Stimulated activated CD8-positive, alpha-beta memory T cell treated with anti-CD3 and anti-CD28 coated beads, Interleukin-4, amount 100 ng/mL, for 24 hours (primary cell): ENCODE results near the gene MACF1.
"Not testable (repeated sequence)": the region's sequence is repeated elsewhere in the genome, so short reads cannot be mapped to it uniquely, and the experiment has no call there.

Source experiments
- DNase-seq: peaks from one replicate; pipeline ENCODE4 v3.0.0-alpha.2; 2020; ENCODE audit warnings: low read depth

The MACF1 gene

GRCh38 chr1:39425151-39425550, 220.7 kb downstream of the MACF1 start:
- no peak for DNase-seq

DNA sequence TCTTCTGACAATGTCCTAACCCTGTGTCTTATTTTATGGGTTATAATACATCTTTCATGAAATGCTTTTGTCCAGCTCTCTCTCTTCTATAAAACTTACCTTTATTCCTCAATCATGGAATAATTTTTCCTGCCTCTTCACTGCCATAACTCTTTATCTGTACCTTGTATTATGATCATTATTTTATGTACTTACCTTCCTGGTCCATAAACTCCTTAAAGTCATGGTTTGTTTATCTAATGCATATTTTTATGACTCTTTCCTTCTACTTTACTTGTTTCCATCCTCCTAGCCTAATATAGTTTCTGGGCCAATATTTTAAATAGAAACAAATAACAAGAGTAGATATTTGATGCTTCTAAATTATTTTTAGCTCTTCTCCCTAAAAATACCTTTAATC, 221.1 kb downstream of the MACF1 start:
- DNase-seq, result no peak

DNA sequence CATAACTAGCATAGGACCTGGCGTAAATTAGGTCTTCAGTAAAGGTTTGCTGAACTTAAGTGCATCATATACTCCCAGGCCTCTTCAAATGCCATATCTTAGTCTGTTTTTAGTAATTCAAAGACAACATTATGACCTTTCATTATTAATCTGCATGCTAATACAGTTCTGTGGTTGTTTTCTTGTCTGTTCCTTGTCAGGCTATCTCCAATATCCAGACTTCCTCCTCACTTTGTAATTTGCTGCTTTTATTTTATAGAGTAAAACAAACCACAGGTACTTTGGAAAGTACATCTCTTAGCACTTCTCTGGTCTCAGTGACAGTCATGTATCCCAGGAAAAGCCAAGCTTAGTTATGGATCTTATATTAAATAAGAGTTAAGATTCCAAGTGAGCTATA, 221.9 kb downstream of the MACF1 start:
- no peak for DNase-seq

DNA sequence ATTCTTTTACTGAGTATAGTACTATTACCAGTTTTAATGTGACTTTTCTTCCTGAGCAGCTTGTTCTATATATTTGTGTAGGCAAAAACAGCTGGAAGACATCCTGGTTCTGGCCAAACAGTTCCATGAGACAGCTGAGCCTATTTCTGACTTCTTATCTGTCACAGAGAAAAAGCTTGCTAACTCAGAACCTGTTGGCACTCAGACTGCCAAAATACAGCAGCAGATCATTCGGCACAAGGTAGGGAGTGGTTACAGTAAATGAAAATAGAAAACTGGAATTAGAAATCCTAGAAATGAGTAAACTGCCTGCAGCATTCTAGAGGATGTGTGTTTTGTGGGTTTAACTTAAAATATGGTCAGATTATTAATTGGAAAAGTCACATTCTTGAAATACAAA, 222.9 kb downstream of the MACF1 start:
- no peak for DNase-seq

DNA sequence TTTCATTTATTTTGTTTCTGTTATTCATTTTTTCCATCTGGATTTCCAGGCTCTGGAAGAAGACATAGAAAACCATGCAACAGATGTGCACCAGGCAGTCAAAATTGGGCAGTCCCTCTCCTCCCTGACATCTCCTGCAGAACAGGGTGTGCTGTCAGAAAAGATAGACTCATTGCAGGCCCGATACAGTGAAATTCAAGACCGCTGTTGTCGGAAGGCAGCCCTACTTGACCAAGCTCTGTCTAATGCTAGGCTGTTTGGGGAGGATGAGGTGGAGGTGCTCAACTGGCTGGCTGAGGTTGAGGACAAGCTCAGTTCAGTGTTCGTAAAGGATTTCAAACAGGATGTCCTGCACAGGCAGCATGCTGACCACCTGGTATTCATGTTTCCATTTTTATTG, 223.4 kb downstream of the MACF1 start:
- no peak for DNase-seq

DNA sequence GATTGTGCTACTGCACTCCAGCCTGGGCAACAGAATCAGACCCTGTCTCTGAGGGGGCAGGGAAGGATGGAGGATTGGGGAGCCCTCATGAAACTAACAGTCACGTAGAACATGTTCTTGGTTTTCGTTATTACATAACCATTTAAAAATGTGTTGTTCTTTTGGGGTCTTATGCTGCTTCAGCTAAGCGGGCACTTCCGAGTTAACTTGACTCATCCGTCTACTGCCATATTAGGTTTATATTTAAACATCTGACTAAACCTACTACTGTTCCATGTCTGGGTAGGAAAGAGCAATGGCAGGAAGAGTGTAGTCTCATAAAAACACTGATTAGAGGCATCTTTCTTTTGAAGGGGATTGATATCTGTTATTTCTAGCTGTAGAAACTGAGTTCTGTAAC, 227.4 kb downstream of the MACF1 start:
- DNase-seq, result no peak

DNA sequence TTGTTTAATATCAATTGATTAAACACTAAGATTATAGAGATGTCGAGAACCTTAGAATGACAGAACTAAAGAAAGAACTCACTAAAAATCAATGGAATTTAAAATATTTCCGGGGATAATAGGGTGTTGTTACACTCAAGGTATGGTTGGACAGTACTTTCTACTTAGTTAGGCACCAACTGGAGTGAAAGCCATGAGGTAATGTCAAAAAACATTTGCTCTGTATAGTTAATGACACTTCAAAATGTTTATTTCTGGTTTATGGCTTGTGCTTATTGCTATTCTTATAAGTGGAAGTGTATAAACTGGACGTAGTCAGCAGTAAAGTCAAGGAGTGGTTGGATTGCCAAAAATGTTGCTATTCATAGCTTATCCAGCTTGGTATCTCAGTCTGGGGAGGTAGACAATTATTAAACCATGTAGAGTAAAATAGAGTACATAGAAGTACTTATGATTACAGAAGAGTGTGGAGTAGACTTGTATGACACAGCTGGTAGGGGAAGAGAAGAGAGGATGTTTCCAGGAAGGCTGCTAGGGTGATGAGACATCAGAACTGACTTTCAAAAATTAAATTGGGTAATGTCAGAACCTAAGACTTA, 230.4 kb downstream of the MACF1 start:
- no peak for DNase-seq

GRCh38 chr1:39435597-39435996, 231.1 kb downstream of the MACF1 start:
- no peak for DNase-seq

DNA sequence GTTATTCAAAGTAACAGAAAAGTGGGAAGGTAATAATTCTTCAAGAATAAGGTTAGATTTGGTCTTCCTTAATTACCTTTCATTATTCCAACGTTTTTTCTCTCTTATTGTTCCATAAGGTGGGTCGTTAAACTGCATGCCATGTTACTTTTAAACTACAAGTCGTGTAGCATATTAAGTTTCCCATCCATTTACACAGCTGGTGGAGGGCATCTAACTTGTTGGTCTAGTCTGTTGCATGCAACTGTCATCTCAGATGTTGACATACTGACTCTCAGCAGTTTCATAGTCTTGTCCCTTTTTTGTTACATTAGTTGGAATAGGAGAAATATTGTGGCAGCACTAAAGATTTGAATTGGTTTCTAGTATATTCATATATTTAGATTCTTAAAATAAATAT, 232.3 kb downstream of the MACF1 start:
- DNase-seq, result no peak

DNA sequence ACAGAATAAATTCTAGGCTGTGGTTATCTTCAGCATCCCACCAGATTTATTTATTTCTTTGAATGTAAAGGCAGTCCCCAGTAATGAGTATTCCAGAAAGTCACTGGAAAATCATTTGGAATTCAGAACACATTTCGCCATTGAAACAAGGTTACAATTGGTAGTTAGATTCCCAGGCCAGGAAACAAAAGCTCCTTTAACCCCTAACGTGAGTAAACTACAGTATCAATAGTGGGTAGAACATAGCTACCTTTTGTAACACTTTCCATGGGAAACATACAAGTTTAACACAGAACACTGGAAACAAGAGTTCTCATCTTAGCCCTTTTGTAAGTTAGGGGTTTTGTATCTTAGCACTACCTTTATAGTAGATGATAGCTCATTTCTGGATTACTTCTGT, 233.5 kb downstream of the MACF1 start:
- no peak for DNase-seq

- DNase-seq, result no peak
These were observed 236.4 kb downstream of the MACF1 start for GRCh38 chr1:39440856-39441255.

DNA sequence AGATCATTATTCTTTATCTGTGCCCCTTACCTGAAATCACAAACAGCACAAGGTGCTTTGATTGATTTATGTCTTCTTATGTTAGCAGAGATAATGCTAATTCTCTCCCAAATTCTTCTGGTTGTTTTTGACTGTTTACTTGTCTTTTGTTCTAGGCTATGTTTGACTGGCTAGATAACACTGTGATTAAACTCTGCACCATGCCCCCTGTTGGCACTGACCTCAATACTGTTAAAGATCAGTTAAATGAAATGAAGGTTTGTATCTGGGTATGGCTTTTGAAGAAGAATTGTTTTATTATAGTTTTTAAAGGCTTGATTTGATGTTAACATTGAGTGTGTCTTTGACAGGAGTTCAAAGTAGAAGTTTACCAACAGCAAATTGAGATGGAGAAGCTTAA, 237.3 kb downstream of the MACF1 start:
- DNase-seq, result no peak

DNA sequence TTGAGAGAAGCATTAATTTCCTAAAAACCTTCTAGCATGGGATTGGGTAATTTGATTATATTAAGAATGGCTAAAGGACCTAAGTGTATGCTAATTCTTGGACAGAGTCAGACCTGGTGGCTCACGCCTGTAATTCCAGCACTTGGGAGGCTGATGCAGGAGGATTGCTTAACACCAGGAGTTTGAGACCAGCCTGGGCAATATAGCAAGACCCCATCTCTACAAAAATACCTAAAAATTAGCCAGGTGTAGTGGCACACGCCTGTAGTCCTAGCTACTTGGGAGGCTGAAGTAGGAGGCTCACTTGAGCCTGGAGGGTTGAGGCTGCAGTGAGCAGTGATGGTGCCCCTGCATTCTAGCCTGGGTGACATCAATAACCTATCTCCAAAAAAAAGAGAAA, 241.1 kb downstream of the MACF1 start:
- no peak for DNase-seq

DNA sequence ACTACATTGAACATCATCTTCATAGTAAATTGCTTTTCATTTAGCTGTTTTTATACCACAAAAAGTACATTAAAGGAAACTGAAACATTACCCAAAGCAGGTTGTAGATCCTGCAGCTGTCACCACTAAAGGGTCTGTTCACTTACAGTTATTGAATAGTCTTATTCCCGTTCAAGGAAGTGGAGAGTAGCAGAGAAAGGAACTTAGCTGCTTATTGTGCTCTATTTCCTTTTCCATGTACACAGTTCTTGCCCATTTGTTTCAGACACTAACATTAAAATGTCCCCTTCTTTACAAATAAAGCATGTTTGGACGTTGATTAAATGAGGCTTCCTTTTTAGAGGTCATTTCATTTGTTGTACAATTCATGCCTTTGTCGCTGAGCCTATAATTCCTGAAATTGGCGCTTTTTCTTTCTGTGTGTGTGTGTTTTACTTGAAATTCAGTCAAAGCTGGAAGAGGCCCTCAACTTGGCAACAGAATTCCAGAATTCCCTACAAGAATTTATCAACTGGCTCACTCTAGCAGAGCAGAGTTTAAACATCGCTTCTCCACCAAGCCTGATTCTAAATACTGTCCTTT, 242.6 kb downstream of the MACF1 start:
- DNase-seq, result no peak

GRCh38 chr1:39450041-39450440, 245.5 kb downstream of the MACF1 start:
- DNase-seq, result not testable (repeated sequence)

- no peak for DNase-seq
These were observed 246.6 kb downstream of the MACF1 start for GRCh38 chr1:39450956-39451606.

DNA sequence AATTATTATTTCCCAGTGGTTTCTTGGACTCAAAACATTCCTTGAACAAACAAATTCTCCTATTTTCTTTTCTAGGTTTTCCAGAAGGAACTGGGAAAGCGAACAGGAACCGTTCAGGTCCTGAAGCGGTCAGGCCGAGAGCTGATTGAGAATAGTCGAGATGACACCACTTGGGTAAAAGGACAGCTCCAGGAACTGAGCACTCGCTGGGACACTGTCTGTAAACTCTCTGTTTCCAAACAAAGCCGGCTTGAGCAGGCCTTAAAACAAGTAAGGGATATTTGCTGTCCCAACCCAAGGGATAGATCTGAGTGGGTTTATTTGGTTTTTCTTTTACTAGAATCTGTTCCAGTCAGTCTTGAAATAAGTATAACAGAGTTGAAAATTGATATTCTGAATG, 247.6 kb downstream of the MACF1 start:
- no peak for DNase-seq

DNA sequence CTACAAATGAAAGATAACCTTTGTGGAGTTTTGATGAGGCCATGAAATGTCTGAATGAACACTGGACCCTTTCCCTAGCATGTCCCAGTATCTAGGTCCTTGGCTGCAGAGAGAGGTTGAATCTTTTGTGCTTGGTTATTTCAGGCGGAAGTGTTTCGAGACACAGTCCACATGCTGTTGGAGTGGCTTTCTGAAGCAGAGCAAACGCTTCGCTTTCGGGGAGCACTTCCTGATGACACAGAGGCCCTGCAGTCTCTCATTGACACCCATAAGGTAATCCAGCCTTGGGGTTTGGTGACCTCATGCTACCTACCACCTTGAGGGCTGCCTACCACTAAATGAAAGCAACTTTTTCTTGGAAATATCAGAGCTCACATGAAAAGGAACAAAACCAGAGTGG, 248.0 kb downstream of the MACF1 start:
- DNase-seq, result no peak

- DNase-seq, result no peak
These were observed 249.1 kb downstream of the MACF1 start for GRCh38 chr1:39453603-39454002.

- no peak for DNase-seq
These were observed 254.5 kb downstream of the MACF1 start for GRCh38 chr1:39458991-39459390.

GRCh38 chr1:39462074-39462473, 257.6 kb downstream of the MACF1 start:
- DNase-seq, result no peak

DNA sequence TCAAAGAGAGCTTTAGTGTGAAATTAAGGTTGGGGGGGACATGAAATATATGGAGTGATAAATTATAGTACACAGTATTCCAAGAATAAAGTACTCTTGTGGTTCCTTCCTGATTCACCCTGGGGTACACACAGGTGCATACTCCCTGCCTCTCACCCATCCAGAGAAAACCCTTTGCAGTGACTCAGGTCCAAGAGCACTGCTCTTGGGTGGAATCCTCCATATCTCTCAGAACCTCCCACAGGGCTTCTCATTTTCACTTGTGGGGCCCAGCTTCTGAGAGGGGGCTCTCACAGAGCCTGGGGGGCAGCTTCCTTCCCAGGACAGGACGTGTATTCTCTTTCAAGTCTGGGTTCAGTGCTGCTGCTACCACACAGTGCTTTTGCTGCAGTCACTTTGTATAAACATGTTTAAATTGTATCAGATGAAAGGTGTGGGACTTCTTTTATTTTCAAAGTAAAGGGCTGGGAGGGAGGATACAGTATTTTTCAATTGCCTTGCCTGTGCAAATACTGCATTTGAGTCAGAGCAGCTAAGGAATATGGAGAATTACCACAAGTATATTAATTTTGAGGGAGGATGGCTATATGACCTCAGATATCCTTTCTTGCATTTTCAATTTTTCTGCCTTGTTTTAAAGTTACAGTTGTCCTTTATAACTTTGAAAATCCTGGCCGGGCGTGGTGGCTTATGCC, 262.1 kb downstream of the MACF1 start:
- DNase-seq, result no peak

GRCh38 chr1:39467108-39467720, 262.7 kb downstream of the MACF1 start:
- not testable (repeated sequence) for DNase-seq
